Mesenchymal stem cell (in vitro differentiated cells and primary cell): ENCODE data around the gene GJE1.
"Not testable (repeated sequence)": the region's sequence is repeated elsewhere in the genome, so short reads cannot be mapped to it uniquely, and the experiment has no call there.

Source experiments
- DNase-seq: peaks from one replicate; pipeline ENCODE4 v3.0.0-alpha.2; 2013
- H2AFZ ChIP-seq: one replicate; pipeline ENCODE4 v1.6.1; 2013; ENCODE audit warnings: low read depth, mild to moderate bottlenecking, control low read depth, inconsistent platforms, low read length, moderate library complexity
- H2AK5ac ChIP-seq: 2 replicates; pipeline ENCODE4 v1.6.1; 2013; ENCODE audit warnings: low read length, moderate library complexity, mild to moderate bottlenecking, inconsistent platforms; ENCODE audit not compliant: severe bottlenecking
- H2BK120ac ChIP-seq: one replicate; pipeline ENCODE4 v1.6.1; 2013; ENCODE audit warnings: low read depth, mild to moderate bottlenecking, inconsistent platforms, low read length, moderate library complexity
- H2BK12ac ChIP-seq, 2 experiments: one replicate each; pipeline ENCODE4 v1.6.1; 2013; ENCODE audit warnings: inconsistent platforms in 2 of 2, low read length in 2 of 2, mild to moderate bottlenecking in 2 of 2, moderate library complexity in 2 of 2, control low read depth in 1 of 2
- H2BK15ac ChIP-seq: one replicate; pipeline ENCODE4 v1.6.1; 2013; ENCODE audit warnings: mild to moderate bottlenecking, low read depth, inconsistent platforms; ENCODE audit not compliant: poor library complexity, severe bottlenecking
- H2BK5ac ChIP-seq: 2 replicates; pipeline ENCODE4 v1.6.1; 2013; ENCODE audit warnings: low read depth, mild to moderate bottlenecking, low read length, control low read depth, inconsistent platforms; ENCODE audit not compliant: poor library complexity, severe bottlenecking
- H3K14ac ChIP-seq, 2 experiments: one replicate each; pipeline ENCODE4 v1.6.1; 2013; ENCODE audit warnings: inconsistent platforms in 2 of 2, low read length in 2 of 2, control low read depth in 1 of 2, mild to moderate bottlenecking in 1 of 2, moderate library complexity in 1 of 2
- H3K18ac ChIP-seq, 2 experiments: one replicate each; pipeline ENCODE4 v1.6.1; 2013; ENCODE audit warnings: inconsistent platforms in 2 of 2, low read length in 2 of 2, control low read depth in 1 of 2, low read depth in 1 of 2, mild to moderate bottlenecking in 1 of 2
- H3K23ac ChIP-seq, 2 experiments: one replicate each; pipeline ENCODE4 v1.6.1; 2013; ENCODE audit warnings: inconsistent platforms in 2 of 2, low read length in 2 of 2, mild to moderate bottlenecking in 2 of 2, moderate library complexity in 2 of 2, control low read depth in 1 of 2
- H3K27ac ChIP-seq: 2 replicates; pipeline ENCODE4 v1.5.1; 2013; ENCODE audit warnings: mild to moderate bottlenecking, moderate library complexity, low read length, control low read depth, inconsistent platforms; ENCODE audit not compliant: poor library complexity, severe bottlenecking
- H3K27me3 ChIP-seq, 2 experiments: 2 replicates each; pipeline versions ENCODE4 v1.6.1 to v1.7.0; 2013; ENCODE audit warnings: low read length in 2 of 2, mild to moderate bottlenecking in 2 of 2, moderate library complexity in 2 of 2, control low read depth in 1 of 2, inconsistent platforms in 1 of 2; ENCODE audit not compliant: control insufficient read depth in 1 of 2, insufficient read depth in 1 of 2
- H3K36me3 ChIP-seq, 2 experiments: 2 replicates each; pipeline versions ENCODE4 v1.6.1 to v1.7.0; 2013; ENCODE audit warnings: low read length in 2 of 2, control low read depth in 1 of 2, inconsistent platforms in 1 of 2, low read depth in 1 of 2, mild to moderate bottlenecking in 1 of 2; ENCODE audit not compliant: insufficient read depth in 2 of 2, control insufficient read depth in 1 of 2
- H3K4ac ChIP-seq, 2 experiments: one replicate each; pipeline ENCODE4 v1.6.1; 2013; ENCODE audit warnings: inconsistent platforms in 2 of 2, low read length in 2 of 2, mild to moderate bottlenecking in 2 of 2, moderate library complexity in 2 of 2, control low read depth in 1 of 2, low read depth in 1 of 2
- H3K4me1 ChIP-seq: 2 replicates; pipeline ENCODE4 v1.6.1; 2013; ENCODE audit warnings: low read depth, low read length, control low read depth; ENCODE audit not compliant: control insufficient read depth, insufficient read depth
- H3K4me2 ChIP-seq: 2 replicates; pipeline ENCODE4 v1.6.1; 2013; ENCODE audit warnings: low read length, mild to moderate bottlenecking, inconsistent platforms; ENCODE audit not compliant: poor library complexity, severe bottlenecking
- H3K4me3 ChIP-seq, 2 experiments: 2 replicates each; pipeline versions ENCODE4 v1.5.1 to v1.7.0; 2013; ENCODE audit warnings: low read length in 2 of 2, mild to moderate bottlenecking in 2 of 2, control low read depth in 1 of 2, low read depth in 1 of 2; ENCODE audit not compliant: insufficient read depth in 1 of 2
- H3K79me1 ChIP-seq: replicated peaks from 2 replicates; pipeline ENCODE4 v1.6.1; 2013; ENCODE audit warnings: mild to moderate bottlenecking, control low read depth, low read length, inconsistent platforms; ENCODE audit not compliant: poor library complexity, severe bottlenecking
- H3K9ac ChIP-seq: 2 replicates; pipeline ENCODE4 v1.7.0; 2013; ENCODE audit warnings: mild to moderate bottlenecking, low read length, moderate library complexity
- H3K9me3 ChIP-seq: 2 replicates; pipeline ENCODE4 v1.7.0; 2013; ENCODE audit warnings: mild to moderate bottlenecking, low read length; ENCODE audit not compliant: control insufficient read depth
- H4K8ac ChIP-seq: one replicate; pipeline ENCODE4 v1.6.1; 2013; ENCODE audit warnings: inconsistent platforms, mild to moderate bottlenecking, low read length, moderate library complexity
- H4K91ac ChIP-seq: one replicate; pipeline ENCODE4 v1.6.1; 2013; ENCODE audit warnings: mild to moderate bottlenecking, low read length, inconsistent platforms
- WGBS: methylation state at CpG from one replicate; pipeline ENCODE4 v1.1.7; 2013; ENCODE audit warnings: mixed read lengths; 5-methylcytosine and 5-hydroxymethylcytosine counted together

The GJE1 gene

DNA sequence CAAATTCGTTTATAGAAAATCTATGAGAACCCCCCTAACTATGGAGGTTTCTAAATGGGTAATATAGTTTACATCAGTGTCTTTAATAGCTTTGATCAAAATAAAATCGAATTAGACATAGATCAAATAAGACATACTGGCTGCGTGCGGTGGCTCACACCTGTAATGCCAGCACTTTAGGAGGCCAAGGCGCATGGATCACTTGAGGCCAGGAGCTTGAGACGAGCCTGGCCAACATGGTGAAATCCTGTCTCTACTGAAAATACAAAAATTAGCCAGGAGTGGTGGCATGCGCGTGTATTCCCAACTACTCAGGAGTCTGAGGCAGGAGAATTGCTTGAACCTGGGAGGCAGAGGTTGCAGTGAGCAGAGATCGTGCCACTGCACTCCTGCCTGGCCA, 21.9 kb upstream of the GJE1 start:
- not testable (repeated sequence) for H2BK12ac ChIP-seq, H2AK5ac ChIP-seq, H4K8ac ChIP-seq, H2AFZ ChIP-seq, H3K27me3 ChIP-seq, H3K9me3 ChIP-seq, H3K9ac ChIP-seq, H3K4me1 ChIP-seq, H2BK15ac ChIP-seq, H3K36me3 ChIP-seq, H3K14ac ChIP-seq, H2BK5ac ChIP-seq, H3K27ac ChIP-seq, H3K4me2 ChIP-seq, H3K18ac ChIP-seq, H2BK120ac ChIP-seq, H3K79me1 ChIP-seq, H3K4ac ChIP-seq, H4K91ac ChIP-seq, H3K4me3 ChIP-seq, H3K23ac ChIP-seq, DNase-seq
- WGBS: 95% methylated on average over 8 of the region's 9 CpGs

DNA sequence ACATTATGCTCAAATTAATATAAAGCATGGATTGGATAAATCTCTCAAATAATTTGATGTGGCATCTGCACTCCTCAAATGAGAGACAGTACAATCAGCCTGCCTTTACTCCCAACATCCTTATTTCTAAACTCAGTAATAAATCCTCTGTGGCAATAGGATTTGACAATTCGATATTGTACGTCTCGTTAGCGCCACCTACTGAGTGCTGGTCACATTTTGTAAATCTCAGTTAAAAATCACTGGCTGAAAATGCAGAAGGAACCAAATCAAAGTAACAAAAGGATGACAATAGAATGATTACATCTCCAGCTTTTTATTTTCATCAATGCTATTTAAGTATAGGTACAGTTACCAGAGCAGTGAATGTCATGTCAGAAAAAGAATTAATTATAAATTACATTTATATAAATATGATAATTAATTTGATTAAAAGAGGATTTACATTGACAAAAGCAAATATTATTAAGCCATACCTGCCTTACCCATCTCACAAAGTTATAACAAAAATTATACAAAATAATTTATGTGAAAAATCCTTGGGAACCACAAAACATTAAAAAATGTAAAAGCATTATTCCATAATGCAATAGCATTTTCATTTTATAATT, 20.2 kb upstream of the GJE1 start:
- 6% methylated on average over 4 of the region's 4 CpGs for WGBS

DNA sequence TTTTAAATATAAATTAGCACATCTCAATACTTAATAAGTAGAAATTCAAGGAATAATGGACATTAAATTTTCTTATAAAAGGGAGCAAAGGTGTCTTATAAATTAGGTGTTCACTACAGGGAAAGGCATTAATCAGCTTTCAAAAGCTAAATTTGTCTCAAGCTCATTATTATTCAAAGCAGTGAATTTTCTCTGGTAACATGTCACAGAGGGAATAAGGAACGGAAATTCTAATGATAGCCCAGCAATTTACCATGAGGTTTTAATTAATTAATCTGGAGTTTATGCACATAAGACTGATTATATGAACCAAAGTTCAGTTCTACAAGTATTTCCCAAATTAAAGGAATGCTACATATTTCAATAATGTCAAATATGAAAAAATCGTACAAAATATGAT, 15.4 kb upstream of the GJE1 start:
- Histone ChIP-seq H3K27me3 (no peaks in the 10 kb centered on the region), H2BK5ac (no peak overlapping the region), H3K14ac (no peak overlapping the region), H3K4me3 (no peak overlapping the region), H2AFZ (no peak overlapping the region), H3K9me3 (no peaks in the 10 kb centered on the region), H2BK15ac (no peak overlapping the region), H4K91ac (no peak overlapping the region), H3K4ac (no peak overlapping the region), H3K18ac (no peak overlapping the region), H3K9ac (no peak overlapping the region), H3K4me2 (no peak overlapping the region), H3K23ac (no peak overlapping the region), H3K27ac (no peak overlapping the region), H3K4me1 (no peaks in the 10 kb centered on the region), H3K79me1 (no peaks in the 10 kb centered on the region), H2BK120ac (no peak overlapping the region), H4K8ac (no peak overlapping the region), H2AK5ac (no peak overlapping the region), H3K36me3 (no peaks in the 10 kb centered on the region), H2BK12ac (no peak overlapping the region)
- WGBS: no CpG with 5 or more reads among the region's 2 CpGs
- DNase-seq: no peak

More for the DNA sequence above, 20.2 kb upstream of the GJE1 start:
- Histone ChIP-seq H2BK5ac (no peak overlapping the region), H2BK120ac (no peak overlapping the region), H2BK15ac (no peak overlapping the region), H3K23ac (no peak overlapping the region), H3K4ac (no peak overlapping the region), H3K27ac (no peak overlapping the region), H4K91ac (no peak overlapping the region), H3K9me3 (no peaks in the 10 kb centered on the region), H4K8ac (no peak overlapping the region), H3K79me1 (no peaks in the 10 kb centered on the region), H3K4me2 (no peak overlapping the region), H3K36me3 (no peaks in the 10 kb centered on the region), H2BK12ac (no peak overlapping the region), H2AK5ac (no peak overlapping the region), H3K4me1 (no peaks in the 10 kb centered on the region), H3K27me3 (no peaks in the 10 kb centered on the region), H3K9ac (no peak overlapping the region), H3K18ac (no peak overlapping the region), H3K4me3 (no peak overlapping the region), H3K14ac (no peak overlapping the region), H2AFZ (no peak overlapping the region)
- peak; percentile 74 for DNase-seq

- WGBS: 100% methylated on average over 2 of the region's 3 CpGs
- H2AK5ac ChIP-seq: no peak overlapping the region
- no peaks in the 10 kb centered on the region for H3K27me3 ChIP-seq
- no peak overlapping the region for H4K8ac ChIP-seq
- no peak for DNase-seq
- H3K23ac ChIP-seq: no peak overlapping the region
- no peak overlapping the region for H3K4me3 ChIP-seq
- H2BK12ac ChIP-seq: no peak overlapping the region
- H3K4ac ChIP-seq: no peak overlapping the region
- no peak overlapping the region for H3K4me2 ChIP-seq
- no peak overlapping the region for H4K91ac ChIP-seq
- H2BK5ac ChIP-seq: no peak overlapping the region
- no peaks in the 10 kb centered on the region for H3K79me1 ChIP-seq
- no peaks in the 10 kb centered on the region for H3K36me3 ChIP-seq
- no peak overlapping the region for H3K18ac ChIP-seq
- no peak overlapping the region for H3K9ac ChIP-seq
- no peak overlapping the region for H2BK15ac ChIP-seq
- no peak overlapping the region for H2BK120ac ChIP-seq
- H3K9me3 ChIP-seq: no peaks in the 10 kb centered on the region
- no peaks in the 10 kb centered on the region for H3K4me1 ChIP-seq
- H3K14ac ChIP-seq: no peak overlapping the region
- H3K27ac ChIP-seq: no peak overlapping the region
- no peak overlapping the region for H2AFZ ChIP-seq
Observed at GRCh38 chr6:142118328-142118727, 14.4 kb upstream of the GJE1 start.
